ENCODE data around the gene ITGA2.

GRCh38 chr5:53003144-53003543 lies 14.0 kb downstream of the ITGA2 start:
- no peak for TF ChIP-seq YY1 (IDR thresholded peaks at IDR 0.05; ENCODE audit: insufficient read depth, insufficient read length)
- TF ChIP-seq ZNF274 (IDR thresholded peaks at IDR 0.05; ENCODE audit: low read depth, low read length), result no peak
- TF ChIP-seq SUZ12 (IDR thresholded peaks at IDR 0.05; ENCODE audit: extremely low read depth, insufficient read depth, insufficient read length), result no peak

Data from NT2/D1 (cell line).